K562 (cell line): Measurements from ENCODE around the gene ZNF266. TPM values are rescaled to one million over a fixed set of nuclear protein-coding genes. Genes with fewer than 3 reads are reported as not detected.
A peak's percentile ranks its signal among the peaks of the same experiment; 100 is the strongest.

Source experiments
- ATAC-seq: fragments of 200-7000 bp; cut with Tn5 transposase; 3 replicates; pipeline ENCODE4 v1.9.1; 2020; ENCODE audit warnings: moderate library complexity
- BruUV-seq: library from RNA; stranded (reverse); fragments of 400-500 nt; replicated peaks from 2 replicates; lab custom pipeline; 2021; lab: Mats Ljungman, UMichigan
- CTCF ChIA-PET: fragments of 300-600 bp; formaldehyde crosslinking; extraction: SDS; loops from one replicate; lab custom pipeline; 2021; ENCODE audit warnings: low intra/inter-chr PET ratio; lab: Yijun Ruan, JAX
- POLR2A ChIA-PET: fragments of 300-600, 350-650 bp; sonication (Branson Sonifier 250); formaldehyde crosslinking; extraction: SDS; loops from one replicate; lab custom pipeline; 2021; ENCODE audit warnings: antibody characterized with exemption, inconsistent platforms; lab: Yijun Ruan, JAX
- DNase-seq, 4 experiments: peaks; one replicate each; pipeline versions ENCODE4 v3.0.0 to v3.0.0-alpha.2; 2011 to 2018; ENCODE audit warnings: low spot score in 3 of 4, mixed read lengths in 3 of 4; ENCODE audit errors: extremely low read depth in 1 of 4
- FAIRE-seq: peaks from 2 replicates; lab custom pipeline; 2011; peaks lifted over from hg19 to GRCh38; lab: Jason Lieb, UNC
- H2AFZ ChIP-seq: 2 replicates; pipeline ENCODE4 v1.6.0; 2011; ENCODE audit warnings: low read depth, low read length, control low read depth, inconsistent platforms
- H3K27ac ChIP-seq: fragments of 200-600 bp; 3 replicates; pipeline ENCODE4 v1.8.0; 2011; ENCODE audit warnings: low read depth, mild to moderate bottlenecking, control low read depth, inconsistent platforms, low read length, moderate library complexity, mixed read lengths; ENCODE audit errors: extremely low read depth
- H3K27me3 ChIP-seq, 2 experiments: fragments of 300-600 bp in 1 of 2; 2 replicates in 1 of 2; 3 replicates in 1 of 2; pipeline versions ENCODE4 v1.6.0 to v1.8.0; 2011; ENCODE audit warnings: inconsistent platforms in 2 of 2, low read length in 2 of 2, mild to moderate bottlenecking in 1 of 2, mixed read lengths in 1 of 2, moderate library complexity in 1 of 2; ENCODE audit not compliant: control insufficient read depth in 2 of 2, insufficient read depth in 2 of 2
- H3K36me3 ChIP-seq: fragments of 300-600 bp; 3 replicates; pipeline ENCODE4 v1.8.0; 2011; ENCODE audit warnings: mild to moderate bottlenecking, low read length, inconsistent platforms; ENCODE audit not compliant: control insufficient read depth, insufficient read depth
- H3K4me1 ChIP-seq, 2 experiments: fragments of 200-600 bp in 1 of 2; replicated peaks in 1 of 2; 2 replicates in 1 of 2; 3 replicates in 1 of 2; pipeline versions ENCODE4 v1.5.1 to v1.8.0; 2011; ENCODE audit warnings: inconsistent platforms in 2 of 2, low read length in 2 of 2, mild to moderate bottlenecking in 1 of 2, mixed read lengths in 1 of 2, moderate library complexity in 1 of 2; ENCODE audit not compliant: control insufficient read depth in 2 of 2, insufficient read depth in 2 of 2
- H3K4me2 ChIP-seq: 2 replicates; pipeline ENCODE4 v1.6.1; 2011; ENCODE audit warnings: low read length, control low read depth, inconsistent platforms, mixed read lengths; ENCODE audit not compliant: insufficient read depth
- H3K4me3 ChIP-seq: fragments of 200-600 bp; sonication (generic), shearing (Covaris generic); 2 replicates; pipeline ENCODE4 v1.5.1; 2016; ENCODE audit warnings: control low read depth, inconsistent platforms
- H3K79me2 ChIP-seq: fragments of 200-600 bp; 3 replicates; pipeline ENCODE4 v1.8.0; 2011; ENCODE audit warnings: low read length, inconsistent platforms; ENCODE audit not compliant: control insufficient read depth, insufficient read depth
- H3K9ac ChIP-seq, 2 experiments: 2 replicates each; pipeline versions ENCODE4 v1.6.0 to v1.6.1; 2011; ENCODE audit warnings: low read depth in 2 of 2, low read length in 2 of 2, control low read depth in 1 of 2, inconsistent platforms in 1 of 2, mild to moderate bottlenecking in 1 of 2, mixed read lengths in 1 of 2; ENCODE audit not compliant: insufficient read depth in 1 of 2
- H3K9me1 ChIP-seq: one replicate; pipeline ENCODE4 v1.6.0; 2011; ENCODE audit warnings: inconsistent platforms, mild to moderate bottlenecking, low read length, moderate library complexity; ENCODE audit not compliant: control insufficient read depth, insufficient read depth
- H3K9me3 ChIP-seq: replicated peaks from 2 replicates; pipeline ENCODE4 v1.5.1; 2011; ENCODE audit warnings: low read depth, low read length, inconsistent platforms; ENCODE audit not compliant: control insufficient read depth, insufficient read depth
- H4K20me1 ChIP-seq: replicated peaks from 2 replicates; pipeline ENCODE4 v1.6.1; 2011; ENCODE audit warnings: low read length, inconsistent platforms, mixed read lengths; ENCODE audit not compliant: control insufficient read depth, insufficient read depth
- BRD4 ChIP-seq: fragments of 200-600 bp; sonication (generic); IDR thresholded peaks from 2 replicates; pipeline ENCODE4 v1.6.1; 2017; ENCODE audit warnings: inconsistent platforms
- CCAR2 ChIP-seq: fragments of 200-400 bp; formaldehyde crosslinking; IDR thresholded peaks from 2 replicates; pipeline ENCODE4 v1.6.1; 2017; ENCODE audit warnings: mild to moderate bottlenecking, low read depth, low read length
- DIDO1 ChIP-seq: fragments of 450-650 bp; IDR thresholded peaks from 2 replicates; pipeline ENCODE4 v1.6.1; 2016; ENCODE audit warnings: low read depth, missing biosample characterization, missing genetic modification characterization
- EHMT2 ChIP-seq: fragments of 450-650 bp; IDR thresholded peaks from 2 replicates; pipeline ENCODE4 v1.6.1; 2018; ENCODE audit warnings: antibody characterized with exemption
- FOXK1 ChIP-seq: sonication (generic); formaldehyde crosslinking; IDR thresholded peaks from 2 replicates; pipeline ENCODE4 v1.8.0; 2022; ENCODE audit warnings: missing genetic modification reagents, mild to moderate bottlenecking, borderline replicate concordance
- GABPB1 ChIP-seq: sonication (generic); formaldehyde crosslinking; IDR thresholded peaks from 2 replicates; pipeline ENCODE4 v1.8.0; 2022; ENCODE audit warnings: mild to moderate bottlenecking, missing genetic modification reagents
- HMGN3 ChIP-seq: IDR thresholded peaks from 2 replicates; pipeline ENCODE4 v1.6.1; 2011; ENCODE audit warnings: borderline replicate concordance, low read depth, mild to moderate bottlenecking, mixed read lengths, low read length; ENCODE audit not compliant: insufficient read length; ENCODE audit errors: extremely low read depth
- HNRNPK ChIP-seq: fragments of 200-400 bp; formaldehyde crosslinking; IDR thresholded peaks from one replicate; pipeline ENCODE4 v1.6.1; 2018; ENCODE audit warnings: mild to moderate bottlenecking, low read depth, low read length; ENCODE audit not compliant: poor library complexity, severe bottlenecking
- L3MBTL2 ChIP-seq: fragments of 450-650 bp; IDR thresholded peaks from 2 replicates; pipeline ENCODE4 v1.6.1; 2016; ENCODE audit warnings: mild to moderate bottlenecking, moderate library complexity
- MCM7 ChIP-seq, 2 experiments: fragments of 450-650 bp; IDR thresholded peaks; 2 replicates each; pipeline ENCODE4 v1.6.1; 2016 to 2018
- NBN ChIP-seq: fragments of 450-650 bp; IDR thresholded peaks from 2 replicates; pipeline ENCODE4 v1.6.1; 2016; ENCODE audit warnings: low read depth, mild to moderate bottlenecking
- NRF1 ChIP-seq, 2 experiments: fragments of 450-650 bp; IDR thresholded peaks in 1 of 2; conservative IDR thresholded peaks in 1 of 2; 2 replicates each; pipeline ENCODE4 v1.6.1; 2014; ENCODE audit warnings: mild to moderate bottlenecking in 2 of 2
- OTX1 ChIP-seq: fragments of 450-650 bp; formaldehyde crosslinking; IDR thresholded peaks from 2 replicates; pipeline ENCODE4 v1.4.0; 2022; ENCODE audit warnings: mild to moderate bottlenecking
- PTRF ChIP-seq: fragments of 450-650 bp; IDR thresholded peaks from 2 replicates; pipeline ENCODE4 v1.6.1; 2016; ENCODE audit warnings: mild to moderate bottlenecking, missing genetic modification characterization, missing compliant biosample characterization
- RBFOX2 ChIP-seq: fragments of 200-400 bp; formaldehyde crosslinking; IDR thresholded peaks from 2 replicates; pipeline ENCODE4 v1.6.1; 2017; ENCODE audit warnings: low read depth, mild to moderate bottlenecking, low read length, moderate library complexity
- TCF7 ChIP-seq: sonication (generic); IDR thresholded peaks from 2 replicates; pipeline ENCODE4 v1.6.1; 2016; ENCODE audit warnings: antibody characterized with exemption, borderline replicate concordance
- ZC3H4 ChIP-seq: sonication (generic); formaldehyde crosslinking; IDR thresholded peaks from 2 replicates; pipeline ENCODE4 v1.9.0; 2021; ENCODE audit warnings: missing genetic modification reagents, borderline replicate concordance
- ZFP30 ChIP-seq: fragments of 250-450 bp; sonication (Bioruptor Pico); IDR thresholded peaks from 2 replicates; pipeline ENCODE4 v1.8.0; 2022; ENCODE audit warnings: moderate library complexity, mild to moderate bottlenecking, inconsistent platforms, borderline replicate concordance
- ZNF830 ChIP-seq: fragments of 250-450 bp; sonication (Bioruptor Pico); IDR thresholded peaks from 2 replicates; pipeline ENCODE4 v1.5.0; 2021; ENCODE audit warnings: mild to moderate bottlenecking
- whole genome bisulfite sequencing: fragments of 100-300 bp; shearing (Covaris generic); methylation state at CpG from one replicate; pipeline ENCODE4 v1.1.6; 2016; ENCODE audit warnings: low coverage, mixed read lengths; ENCODE audit not compliant: insufficient coverage; ENCODE audit errors: missing lambda C conversion rate; 5-methylcytosine and 5-hydroxymethylcytosine counted together
- in situ Hi-C: fragments of 300-500 bp; cut with MboI; formaldehyde crosslinking; loops from 4 replicates; pipeline ENCODE4 v1.15.0; 2018; ENCODE audit warnings: inconsistent platforms, mixed read lengths
- intact Hi-C: fragments of 100-400 bp; cut with micrococcal nuclease; formaldehyde crosslinking; loops from 2 replicates; pipeline ENCODE4 v1.14.2; 2022
- polyA plus RNA-seq, 8 experiments: library from polyadenylated mRNA; depleted of rRNA in 4 of 8; stranded (reverse) in 5 of 8; unstranded in 3 of 8; fragments of >200 nt; fragmentation: Nextera tagmentation in 2 of 8; fragmentation: Illumina TruSeq in 1 of 8; extraction: Ambion mirVana in 2 of 8; extraction: Trizol in 1 of 8; gene quantifications; 2 replicates each; pipeline versions ENCODE4 v1.2.1 to v1.2.3, GENCODE V29; 2011 to 2014; ENCODE audit warnings: inconsistent platforms in 1 of 8, missing spikeins in 1 of 8
- total RNA-seq, 7 experiments: library from RNA; depleted of rRNA in 6 of 7; stranded (reverse); fragments of >200 nt in 6 of 7; fragmentation: Illumina TruSeq in 2 of 7; extraction: Trizol in 2 of 7; gene quantifications; 2 replicates each; pipeline versions ENCODE4 v1.2.1 to v1.2.3, GENCODE V29; 2011 to 2021; ENCODE audit warnings: low replicate concordance in 1 of 7
- TF ChIP-seq, protein P1 (sequence below): fragments of 200-800 bp; sonication (Bioruptor generic); IDR thresholded peaks from 2 replicates; pipeline ENCODE4 v1.6.1; 2017; ENCODE audit warnings: missing genetic modification characterization, missing compliant biosample characterization
- TF ChIP-seq, protein P2 (sequence below): fragments of 250-450 bp; sonication (Bioruptor Pico); IDR thresholded peaks from 2 replicates; pipeline ENCODE4 v1.4.0; 2020; ENCODE audit warnings: mild to moderate bottlenecking, moderate library complexity

Gene ZNF266
- total and polyA plus RNA-seq, 9 of the 15 experiments (the other 6 are each of a cell fraction or from before 2014, with no cell fraction given) = 5.9 to 40.9 (median 20.3) TPM

DNA sequence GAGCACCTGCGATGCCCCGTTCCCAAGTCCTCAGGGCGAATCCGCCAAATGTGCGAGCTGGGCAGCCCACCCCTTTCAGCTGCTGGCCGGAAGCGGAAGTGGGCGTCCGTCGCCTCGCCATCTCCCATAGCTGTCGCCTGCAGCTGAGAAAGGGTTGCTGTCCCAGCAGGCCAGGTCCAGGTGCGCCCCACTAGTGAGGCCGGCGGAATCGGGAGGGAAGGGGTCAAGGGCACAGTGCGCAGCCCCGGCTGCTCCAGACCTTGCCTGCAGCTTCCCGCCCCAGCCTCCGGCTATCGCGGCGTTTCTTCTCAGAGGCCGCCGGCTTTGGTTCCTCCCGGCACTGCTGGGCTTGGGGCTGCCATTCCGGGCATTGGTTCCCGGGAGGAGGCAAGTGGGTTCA lies 72.5 kb downstream of the ZNF266 start, which contains the start of gene ZNF177:
TSS of gene ZNF177 (plus strand) at position 109 of the 400 bp plus-strand sequence. CDS start 15,299 bp downstream, outside the sequence.
- peak; percentile 81 for ATAC-seq
- H2AFZ ChIP-seq = peak within 1 kb of the TSS; percentile 76
- in situ Hi-C loops = no loop called here
- peaks cover 0 to 6% of the 10 kb centered on the region in 2 experiments; a peak in 2 of 5 replicates for H3K4me1 ChIP-seq
- peak; percentile 22 to 28 (median 25) for DNase-seq
- CTCF ChIA-PET = no interaction called here
- H3K36me3 ChIP-seq = no peaks in the 10 kb centered on the region
- peaks cover 3 to 8% of the 10 kb centered on the region in 2 experiments; a peak in 2 of 5 replicates for H3K27me3 ChIP-seq
- H4K20me1 ChIP-seq = no peaks in the 10 kb centered on the region
- BruUV-seq = no TSS peak
- peak within 1 kb of the TSS; percentile 42 for H3K4me3 ChIP-seq
- H3K27ac ChIP-seq = no peak within 1 kb of the TSS
- intact Hi-C loops = no loop called here
- WGBS = 6% methylated on average over 28 of the region's 28 CpGs
- no peak for FAIRE-seq
- H3K9ac ChIP-seq = no peak within 1 kb of the TSS
- H3K79me2 ChIP-seq = no peaks in the 10 kb centered on the region
- POLR2A ChIA-PET = no interaction called here
- H3K9me1 ChIP-seq = no peaks in the 10 kb centered on the region
- H3K9me3 ChIP-seq = no peaks in the 10 kb centered on the region
- peak within 1 kb of the TSS; percentile 68 for H3K4me2 ChIP-seq
- TF ChIP-seq L3MBTL2 (peak; percentile 53; the same call in 1 of the 2 replicates), ZC3H4 (CRISPR knock-in tag) (no peak), CCAR2 (no peak), EHMT2 (peak; percentile 37; the same call in 1 of the 2 replicates), NRF1 (conservative IDR thresholded peaks at IDR 0.05 in 1 of 2, IDR thresholded peaks at IDR 0.05 in 1 of 2) (peak; percentile 37 to 40; a peak in 3 of 4 replicates), GABPB1 (CRISPR knock-in tag) (peak; percentile 78), MCM7 (IDR thresholded peaks at IDR 0.05) (no peak), PTRF (tag) (no peak), BRD4 (no peak), ZNF830 (CRISPR knock-in tag) (peak; percentile 69; the same call in 1 of the 2 replicates), OTX1 (CRISPR knock-in tag) (no peak), HMGN3 (peak; percentile 58), NBN (no peak), HNRNPK (no peak), DIDO1 (0 out of 2 replicates have a peak, but pooled peaks have one; percentile 29), RBFOX2 (peak; percentile 67), FOXK1 (CRISPR knock-in tag) (no peak), TCF7 (no peak), ZFP30 (CRISPR knock-in tag) (no peak)
- TF ChIP-seq, protein P1, sequence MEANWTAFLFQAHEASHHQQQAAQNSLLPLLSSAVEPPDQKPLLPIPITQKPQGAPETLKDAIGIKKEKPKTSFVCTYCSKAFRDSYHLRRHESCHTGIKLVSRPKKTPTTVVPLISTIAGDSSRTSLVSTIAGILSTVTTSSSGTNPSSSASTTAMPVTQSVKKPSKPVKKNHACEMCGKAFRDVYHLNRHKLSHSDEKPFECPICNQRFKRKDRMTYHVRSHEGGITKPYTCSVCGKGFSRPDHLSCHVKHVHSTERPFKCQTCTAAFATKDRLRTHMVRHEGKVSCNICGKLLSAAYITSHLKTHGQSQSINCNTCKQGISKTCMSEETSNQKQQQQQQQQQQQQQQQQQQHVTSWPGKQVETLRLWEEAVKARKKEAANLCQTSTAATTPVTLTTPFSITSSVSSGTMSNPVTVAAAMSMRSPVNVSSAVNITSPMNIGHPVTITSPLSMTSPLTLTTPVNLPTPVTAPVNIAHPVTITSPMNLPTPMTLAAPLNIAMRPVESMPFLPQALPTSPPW (CRISPR knock-in tag) = peak; percentile 61; the same call in 1 of the 2 replicates
- TF ChIP-seq, protein P2, sequence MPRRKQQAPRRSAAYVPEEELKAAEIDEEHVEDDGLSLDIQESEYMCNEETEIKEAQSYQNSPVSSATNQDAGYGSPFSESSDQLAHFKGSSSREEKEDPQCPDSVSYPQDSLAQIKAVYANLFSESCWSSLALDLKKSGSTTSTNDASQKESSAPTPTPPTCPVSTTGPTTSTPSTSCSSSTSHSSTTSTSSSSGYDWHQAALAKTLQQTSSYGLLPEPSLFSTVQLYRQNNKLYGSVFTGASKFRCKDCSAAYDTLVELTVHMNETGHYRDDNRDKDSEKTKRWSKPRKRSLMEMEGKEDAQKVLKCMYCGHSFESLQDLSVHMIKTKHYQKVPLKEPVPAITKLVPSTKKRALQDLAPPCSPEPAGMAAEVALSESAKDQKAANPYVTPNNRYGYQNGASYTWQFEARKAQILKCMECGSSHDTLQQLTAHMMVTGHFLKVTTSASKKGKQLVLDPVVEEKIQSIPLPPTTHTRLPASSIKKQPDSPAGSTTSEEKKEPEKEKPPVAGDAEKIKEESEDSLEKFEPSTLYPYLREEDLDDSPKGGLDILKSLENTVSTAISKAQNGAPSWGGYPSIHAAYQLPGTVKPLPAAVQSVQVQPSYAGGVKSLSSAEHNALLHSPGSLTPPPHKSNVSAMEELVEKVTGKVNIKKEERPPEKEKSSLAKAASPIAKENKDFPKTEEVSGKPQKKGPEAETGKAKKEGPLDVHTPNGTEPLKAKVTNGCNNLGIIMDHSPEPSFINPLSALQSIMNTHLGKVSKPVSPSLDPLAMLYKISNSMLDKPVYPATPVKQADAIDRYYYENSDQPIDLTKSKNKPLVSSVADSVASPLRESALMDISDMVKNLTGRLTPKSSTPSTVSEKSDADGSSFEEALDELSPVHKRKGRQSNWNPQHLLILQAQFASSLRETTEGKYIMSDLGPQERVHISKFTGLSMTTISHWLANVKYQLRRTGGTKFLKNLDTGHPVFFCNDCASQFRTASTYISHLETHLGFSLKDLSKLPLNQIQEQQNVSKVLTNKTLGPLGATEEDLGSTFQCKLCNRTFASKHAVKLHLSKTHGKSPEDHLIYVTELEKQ (CRISPR knock-in tag) = no peak
